Colonic mucosa (tissue), 4 donors: ENCODE data around the gene PACSIN1. TPM values are rescaled to one million over a fixed set of nuclear protein-coding genes. Genes with fewer than 3 reads are reported as not detected.

Experiments
- DNase-seq: peaks from one replicate; pipeline ENCODE4 v3.0.0-alpha.2; 2020
- H3K27ac ChIP-seq: fragments of 200-600 bp; one replicate; pipeline ENCODE4 v1.8.0; 2021
- H3K27me3 ChIP-seq: fragments of 200-600 bp; one replicate; pipeline ENCODE4 v1.8.0; 2021
- H3K36me3 ChIP-seq: fragments of 200-600 bp; one replicate; pipeline ENCODE4 v1.8.0; 2021
- H3K4me1 ChIP-seq: fragments of 200-600 bp; one replicate; pipeline ENCODE4 v1.8.0; 2021; ENCODE audit warnings: mild to moderate bottlenecking
- H3K4me3 ChIP-seq: fragments of 200-600 bp; one replicate; pipeline ENCODE4 v1.8.0; 2021
- H3K9ac ChIP-seq, 2 donors: one replicate each; pipeline ENCODE4 v1.7.0; 2013; ENCODE audit warnings: control low read depth in 2 of 2, low read depth in 2 of 2, low read length in 2 of 2
- H3K9me3 ChIP-seq: fragments of 200-600 bp; one replicate; pipeline ENCODE4 v1.8.0; 2021
- intact Hi-C: fragments of 100-400 bp; cut with DNase I; formaldehyde crosslinking; loops from one replicate; pipeline ENCODE4 v1.14.1; 2022
- total RNA-seq, 2 donors: library from RNA; stranded (reverse); fragmentation: NEBNext Ultra II Directional in 1 of 2; extraction: Animal tissue kit (Norgen Biotek cat#: 25700) in 1 of 2; gene quantifications; one replicate each; pipeline ENCODE4 v1.2.1, GENCODE V29; 2021
- TF ChIP-seq, protein P1 (sequence below): fragments of 200-600 bp; IDR thresholded peaks from one replicate; pipeline ENCODE4 v1.8.0; 2022; ENCODE audit warnings: antibody characterized with exemption, mild to moderate bottlenecking
- donor health status: healthy.
- donor health status: DM: no; HTN: no; CAD: no.
- donor health status: DM: no; HTN: no; CAD: no.

Gene PACSIN1
- total RNA-seq, 2 donors from 2014 or later = 0.05 to 0.37 TPM

DNA sequence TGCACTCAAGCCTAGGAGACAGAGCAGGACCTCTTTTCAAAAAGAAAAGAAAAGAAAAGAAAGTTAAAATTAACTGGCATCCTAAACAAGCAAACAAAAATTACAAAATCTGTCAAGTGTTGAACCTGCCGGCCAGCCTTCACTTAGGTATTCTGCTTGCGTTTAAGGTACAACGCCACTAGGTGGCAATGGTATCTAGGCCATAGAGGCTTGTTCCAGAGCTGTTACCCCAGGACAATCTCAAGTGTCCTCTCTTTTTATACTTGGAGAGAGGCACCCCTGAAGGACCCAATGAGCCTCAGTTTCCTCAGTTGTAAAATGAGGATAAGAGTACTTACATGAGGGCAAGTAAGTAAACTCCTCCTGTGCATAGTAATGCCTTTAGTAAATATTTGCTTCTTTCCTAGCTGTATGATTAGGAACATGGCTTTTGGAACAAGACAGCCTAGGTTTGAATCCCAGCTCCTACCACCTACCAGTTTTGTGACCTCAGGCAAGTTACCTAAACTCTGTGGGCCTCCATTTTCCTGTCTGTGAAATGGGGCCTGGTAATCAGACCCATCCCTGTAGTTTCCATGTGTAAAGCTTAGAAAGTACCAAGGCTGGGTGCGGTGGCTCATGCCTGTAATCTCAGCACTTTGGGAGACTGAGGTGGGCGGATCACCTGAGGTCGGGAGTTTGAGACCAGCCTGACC is 5.8 kb upstream of the PACSIN1 start:
- Histone ChIP-seq H3K4me3 (no peak overlapping the region), H3K9ac (no peak overlapping the region), H3K27ac (no peak overlapping the region), H3K9me3 (no peaks in the 10 kb centered on the region), H3K27me3 (peaks cover 1% of the 10 kb centered on the region), H3K4me1 (no peaks in the 10 kb centered on the region), H3K36me3 (no peaks in the 10 kb centered on the region)
- intact Hi-C loops = loop anchor here (5.0 to 10.0 kb wide), 2 partner anchors 67 to 145 kb away; no protein-coding TSS in a partner anchor
- TF ChIP-seq, protein P1, sequence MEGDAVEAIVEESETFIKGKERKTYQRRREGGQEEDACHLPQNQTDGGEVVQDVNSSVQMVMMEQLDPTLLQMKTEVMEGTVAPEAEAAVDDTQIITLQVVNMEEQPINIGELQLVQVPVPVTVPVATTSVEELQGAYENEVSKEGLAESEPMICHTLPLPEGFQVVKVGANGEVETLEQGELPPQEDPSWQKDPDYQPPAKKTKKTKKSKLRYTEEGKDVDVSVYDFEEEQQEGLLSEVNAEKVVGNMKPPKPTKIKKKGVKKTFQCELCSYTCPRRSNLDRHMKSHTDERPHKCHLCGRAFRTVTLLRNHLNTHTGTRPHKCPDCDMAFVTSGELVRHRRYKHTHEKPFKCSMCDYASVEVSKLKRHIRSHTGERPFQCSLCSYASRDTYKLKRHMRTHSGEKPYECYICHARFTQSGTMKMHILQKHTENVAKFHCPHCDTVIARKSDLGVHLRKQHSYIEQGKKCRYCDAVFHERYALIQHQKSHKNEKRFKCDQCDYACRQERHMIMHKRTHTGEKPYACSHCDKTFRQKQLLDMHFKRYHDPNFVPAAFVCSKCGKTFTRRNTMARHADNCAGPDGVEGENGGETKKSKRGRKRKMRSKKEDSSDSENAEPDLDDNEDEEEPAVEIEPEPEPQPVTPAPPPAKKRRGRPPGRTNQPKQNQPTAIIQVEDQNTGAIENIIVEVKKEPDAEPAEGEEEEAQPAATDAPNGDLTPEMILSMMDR = peak; percentile 76
- peak; percentile 63 for DNase-seq

DNA sequence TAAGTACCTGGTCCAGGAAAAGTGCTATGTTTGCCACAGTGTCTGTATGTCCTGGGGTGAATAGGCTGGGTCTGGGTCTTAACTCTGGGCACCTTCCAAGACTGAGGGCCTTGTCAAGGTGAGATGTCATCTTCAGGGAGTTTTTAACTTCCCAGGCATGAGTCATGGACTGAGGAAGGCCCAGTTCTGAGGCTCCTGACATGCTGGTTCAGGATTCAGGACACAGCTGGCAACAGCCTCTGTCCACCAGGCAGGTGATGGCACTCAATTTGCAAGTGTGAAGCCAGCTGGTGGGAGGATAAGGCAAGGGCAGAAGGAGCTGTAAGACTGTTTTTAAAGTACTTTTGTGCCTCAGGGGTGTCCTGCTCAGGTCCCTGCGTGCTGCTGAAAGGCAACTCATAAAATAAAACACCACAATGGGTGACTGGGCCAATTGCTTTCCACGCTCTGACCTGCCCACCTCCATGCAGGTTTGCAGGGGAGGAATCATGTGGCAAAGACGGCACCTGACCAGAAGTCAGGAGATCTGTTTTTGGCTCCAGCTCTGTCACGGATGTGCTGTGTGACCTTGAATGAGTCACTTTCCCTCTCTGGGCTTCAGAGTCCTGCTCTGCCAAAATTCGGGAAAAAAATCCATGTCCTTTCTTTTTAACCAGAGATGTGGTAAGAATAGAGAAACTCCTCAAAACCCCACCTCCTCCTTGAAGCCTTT is 4.9 kb upstream of the PACSIN1 start:
- intact Hi-C loops = loop anchor here (5.0 to 10.0 kb wide), 2 partner anchors 66 to 144 kb away; no protein-coding TSS in a partner anchor
- no peak overlapping the region for H3K27ac ChIP-seq
- H3K27me3 ChIP-seq = peaks cover 10% of the 10 kb centered on the region
- no peak overlapping the region for H3K4me3 ChIP-seq
- H3K9ac ChIP-seq = no peak overlapping the region
- H3K9me3 ChIP-seq = no peaks in the 10 kb centered on the region
- H3K36me3 ChIP-seq = no peaks in the 10 kb centered on the region
- H3K4me1 ChIP-seq = peaks cover 1% of the 10 kb centered on the region
- DNase-seq = no peak
- TF ChIP-seq, protein P1 = no peak

DNA sequence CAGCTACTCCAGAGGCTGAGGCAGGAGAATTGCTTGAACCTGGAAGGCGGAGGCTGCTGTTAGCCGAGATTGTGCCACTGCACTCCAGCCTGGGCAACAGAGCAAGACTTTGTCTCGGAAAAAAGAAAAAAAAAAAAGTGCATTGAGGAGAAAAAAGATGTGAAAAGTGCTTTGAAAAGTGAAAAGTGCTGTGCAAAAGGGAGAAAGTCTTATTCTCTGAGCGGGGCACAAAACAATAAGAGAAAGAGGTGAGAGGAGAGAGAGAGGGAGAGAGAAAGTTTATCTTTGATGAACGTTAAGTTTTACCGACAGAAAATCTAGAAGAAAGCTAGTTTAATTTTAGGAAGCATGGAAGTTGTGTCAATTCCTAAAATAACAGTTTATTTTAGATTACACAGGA is 3.9 kb upstream of the PACSIN1 start:
- DNase-seq = no peak
- no peak overlapping the region for H3K27ac ChIP-seq
- no peaks in the 10 kb centered on the region for H3K9me3 ChIP-seq
- intact Hi-C loops = loop anchor here (5.0 to 10.0 kb wide), 2 partner anchors 65 to 143 kb away; no protein-coding TSS in a partner anchor
- H3K27me3 ChIP-seq = peaks cover 18% of the 10 kb centered on the region
- H3K36me3 ChIP-seq = no peaks in the 10 kb centered on the region
- H3K9ac ChIP-seq = no peak overlapping the region
- H3K4me3 ChIP-seq = no peak overlapping the region
- peaks cover 3% of the 10 kb centered on the region for H3K4me1 ChIP-seq
- TF ChIP-seq, protein P1 = no peak

DNA sequence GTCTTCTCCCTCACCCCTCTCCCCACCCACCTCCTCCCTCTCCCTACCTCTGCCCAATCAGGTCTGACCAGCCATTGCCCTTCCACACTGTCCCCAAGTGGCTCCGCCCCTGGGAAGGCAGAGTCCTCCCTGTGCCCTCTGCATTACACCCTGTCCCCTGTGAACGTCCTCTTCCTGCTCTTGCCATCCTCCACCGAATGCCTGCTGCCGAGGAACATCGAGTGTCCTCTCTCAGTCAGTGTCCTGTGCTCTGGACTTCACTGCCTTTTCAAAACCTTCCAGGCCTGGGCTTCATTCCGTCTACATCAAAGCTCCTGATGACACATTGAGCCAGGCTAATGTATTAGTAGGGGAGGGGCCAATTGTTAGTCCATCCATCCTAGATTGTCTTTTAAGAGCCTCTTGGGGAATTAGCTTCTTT is 3.3 kb upstream of the PACSIN1 start:
- intact Hi-C loops = loop anchor here (5.0 to 10.0 kb wide), 2 partner anchors 65 to 142 kb away; no protein-coding TSS in a partner anchor
- no peaks in the 10 kb centered on the region for H3K9me3 ChIP-seq

DNA sequence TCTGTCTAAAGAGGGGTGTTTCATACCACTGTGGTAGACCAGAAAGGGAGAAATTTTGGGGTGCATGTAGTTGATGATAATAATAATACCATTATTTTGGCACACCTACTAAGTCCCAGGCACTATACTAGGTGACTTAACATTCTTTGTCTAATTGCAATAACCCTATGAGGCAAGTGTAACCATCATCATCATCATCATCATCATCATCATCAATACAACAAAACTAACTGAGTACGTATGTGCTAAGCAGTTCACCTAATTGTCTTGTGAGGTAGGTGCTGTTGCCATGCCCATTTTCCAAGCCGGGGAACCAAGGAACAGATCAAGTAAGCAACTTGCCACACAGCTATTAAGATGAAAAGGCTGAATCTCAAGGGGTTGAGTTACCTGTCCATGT is 2.6 kb upstream of the PACSIN1 start:
- no peak overlapping the region for H3K9ac ChIP-seq
- H3K9me3 ChIP-seq = no peaks in the 10 kb centered on the region
- peaks cover 18% of the 10 kb centered on the region for H3K27me3 ChIP-seq
- DNase-seq = no peak
- intact Hi-C loops = loop anchor here (5.0 to 10.0 kb wide), 2 partner anchors 64 to 142 kb away; no protein-coding TSS in a partner anchor
- H3K27ac ChIP-seq = no peak overlapping the region
- TF ChIP-seq, protein P1 = no peak
- H3K4me3 ChIP-seq = no peak overlapping the region
- no peaks in the 10 kb centered on the region for H3K36me3 ChIP-seq
- H3K4me1 ChIP-seq = peaks cover 3% of the 10 kb centered on the region

More for the DNA sequence above, 3.3 kb upstream of the PACSIN1 start:
- Histone ChIP-seq H3K9ac (no peak overlapping the region), H3K27me3 (peaks cover 18% of the 10 kb centered on the region), H3K4me3 (no peak overlapping the region), H3K27ac (no peak overlapping the region), H3K36me3 (no peaks in the 10 kb centered on the region), H3K4me1 (peaks cover 3% of the 10 kb centered on the region)
- TF ChIP-seq, protein P1 = no peak
- peak; percentile 60 for DNase-seq
